Endothelial cell (in vitro differentiated cells): ENCODE measurements around the gene TENM3. TPM values are rescaled to one million over a fixed set of nuclear protein-coding genes. Genes with fewer than 3 reads are reported as not detected.
"Not testable (repeated sequence)": the region's sequence is repeated elsewhere in the genome, so short reads cannot be mapped to it uniquely, and the experiment has no call there.

Experiments used
- DNase-seq: peaks from one replicate; pipeline ENCODE4 v3.0.0; 2021; ENCODE audit warnings: low spot score
- H3K27ac Mint-ChIP-seq: one replicate; pipeline ENCODE4 v1.8.0; 2021; ENCODE audit warnings: mixed read lengths, inconsistent platforms; ENCODE audit not compliant: unreplicated experiment
- H3K27me3 Mint-ChIP-seq: one replicate; pipeline ENCODE4 v1.8.0; 2021; ENCODE audit warnings: mild to moderate bottlenecking, moderate library complexity, mixed read lengths, inconsistent platforms; ENCODE audit not compliant: unreplicated experiment
- H3K36me3 Mint-ChIP-seq: one replicate; pipeline ENCODE4 v1.8.0; 2021; ENCODE audit warnings: mild to moderate bottlenecking, low read depth, mixed read lengths, inconsistent platforms; ENCODE audit not compliant: unreplicated experiment
- H3K4me1 Mint-ChIP-seq: one replicate; pipeline ENCODE4 v1.8.0; 2021; ENCODE audit warnings: mild to moderate bottlenecking, mixed read lengths, inconsistent platforms; ENCODE audit not compliant: unreplicated experiment
- H3K4me3 Mint-ChIP-seq: one replicate; pipeline ENCODE4 v1.8.0; 2021; ENCODE audit warnings: mild to moderate bottlenecking, mixed read lengths, inconsistent platforms; ENCODE audit not compliant: unreplicated experiment
- H3K9me3 Mint-ChIP-seq: one replicate; pipeline ENCODE4 v1.8.0; 2021; ENCODE audit warnings: mixed read lengths, inconsistent platforms; ENCODE audit not compliant: unreplicated experiment
- CTCF ChIP-seq: fragments of 200-600 bp; sonication (generic); IDR thresholded peaks from one replicate; pipeline ENCODE4 v1.5.0; 2021; ENCODE audit warnings: antibody characterized with exemption; ENCODE audit not compliant: unreplicated experiment
- long read RNA-seq: library from polyadenylated mRNA; unstranded; transcript quantifications from one replicate; pipeline ENCODE4 v2.0.0, GENCODE V29; 2020; ENCODE audit not compliant: unreplicated experiment
- total RNA-seq: library from RNA; stranded (reverse); fragmentation: NEBNext Ultra II Directional; extraction: Animal tissue kit (Norgen Biotek cat#: 25700); gene quantifications from one replicate; pipeline ENCODE4 v1.2.1, GENCODE V29; 2021; ENCODE audit not compliant: unreplicated experiment

Gene TENM3
- 29.7 TPM for total RNA-seq
- long read RNA-seq, partial matches to known transcripts, result 0 of 1 reads
- long read RNA-seq, other reads (novel, unspliced or antisense), result 1 of 1 reads

GRCh38 chr4:182243204-182243603, at the start of gene TENM3:
TSS of gene TENM3 (plus strand) at chr4:182243402. CDS start at chr4:182324021, 80,619 bp downstream.
- DNase-seq, H3K9me3 Mint-ChIP-seq, H3K4me1 Mint-ChIP-seq, H3K27me3 Mint-ChIP-seq, H3K4me3 Mint-ChIP-seq, H3K36me3 Mint-ChIP-seq, H3K27ac Mint-ChIP-seq: not testable (repeated sequence)

- DNase-seq, result no peak
- H3K4me1 Mint-ChIP-seq, result no peaks in the 10 kb centered on the region
- TF ChIP-seq CTCF, result no peak
- H3K27me3 Mint-ChIP-seq, result peaks cover 1% of the 10 kb centered on the region
- H3K9me3 Mint-ChIP-seq, result no peaks in the 10 kb centered on the region
- H3K36me3 Mint-ChIP-seq, result no peaks in the 10 kb centered on the region
- H3K27ac Mint-ChIP-seq, result no peak overlapping the region
- no peak overlapping the region for H3K4me3 Mint-ChIP-seq
Measured at GRCh38 chr4:182194091-182194824, 48.9 kb upstream of the TENM3 start.

- H3K9me3 Mint-ChIP-seq, result no peaks in the 10 kb centered on the region
Measured at GRCh38 chr4:182197611-182198010, 45.6 kb upstream of the TENM3 start.

GRCh38 chr4:182201871-182202270, 41.3 kb upstream of the TENM3 start:
- DNase-seq, result no peak
- Mint-ChIP-seq H3K4me3 (no peak overlapping the region), H3K36me3 (no peaks in the 10 kb centered on the region), H3K4me1 (peaks cover 10% of the 10 kb centered on the region), H3K27me3 (peaks cover 3% of the 10 kb centered on the region), H3K27ac (no peak overlapping the region), H3K9me3 (no peaks in the 10 kb centered on the region)
- TF ChIP-seq CTCF, result no peak

More at GRCh38 chr4:182197611-182198010, 45.6 kb upstream of the TENM3 start:
- TF ChIP-seq CTCF, result no peak
- DNase-seq, result no peak
- Mint-ChIP-seq H3K27ac (no peak overlapping the region), H3K27me3 (peaks cover 2% of the 10 kb centered on the region), H3K36me3 (no peaks in the 10 kb centered on the region), H3K4me1 (no peaks in the 10 kb centered on the region), H3K4me3 (no peak overlapping the region)

- DNase-seq, result no peak
- peaks cover 10% of the 10 kb centered on the region for H3K4me1 Mint-ChIP-seq
- H3K36me3 Mint-ChIP-seq, result no peaks in the 10 kb centered on the region
- no peak overlapping the region for H3K27ac Mint-ChIP-seq
- peaks cover 3% of the 10 kb centered on the region for H3K27me3 Mint-ChIP-seq
- H3K4me3 Mint-ChIP-seq, result no peak overlapping the region
- no peak for TF ChIP-seq CTCF
- H3K9me3 Mint-ChIP-seq, result no peaks in the 10 kb centered on the region
Measured at GRCh38 chr4:182202650-182203049, 40.6 kb upstream of the TENM3 start.
